AG09309 (cell line): ENCODE measurements around the gene RBSN.

Experiments
- DNase-seq: peaks from one replicate; pipeline ENCODE4 v3.0.0-alpha.2; 2010; ENCODE audit warnings: low read depth
- H3K4me3 ChIP-seq: 2 replicates; pipeline ENCODE4 v1.5.1; 2011; ENCODE audit warnings: mild to moderate bottlenecking, low read depth, low read length, moderate library complexity; ENCODE audit not compliant: control insufficient read depth
- TF ChIP-seq, protein P1 (sequence below): IDR thresholded peaks from 2 replicates; pipeline ENCODE4 v1.5.1; 2011; ENCODE audit warnings: mild to moderate bottlenecking, low read depth, low read length, inconsistent platforms; ENCODE audit not compliant: insufficient read depth, control insufficient read depth; ENCODE audit errors: missing control alignments

Gene RBSN

DNA sequence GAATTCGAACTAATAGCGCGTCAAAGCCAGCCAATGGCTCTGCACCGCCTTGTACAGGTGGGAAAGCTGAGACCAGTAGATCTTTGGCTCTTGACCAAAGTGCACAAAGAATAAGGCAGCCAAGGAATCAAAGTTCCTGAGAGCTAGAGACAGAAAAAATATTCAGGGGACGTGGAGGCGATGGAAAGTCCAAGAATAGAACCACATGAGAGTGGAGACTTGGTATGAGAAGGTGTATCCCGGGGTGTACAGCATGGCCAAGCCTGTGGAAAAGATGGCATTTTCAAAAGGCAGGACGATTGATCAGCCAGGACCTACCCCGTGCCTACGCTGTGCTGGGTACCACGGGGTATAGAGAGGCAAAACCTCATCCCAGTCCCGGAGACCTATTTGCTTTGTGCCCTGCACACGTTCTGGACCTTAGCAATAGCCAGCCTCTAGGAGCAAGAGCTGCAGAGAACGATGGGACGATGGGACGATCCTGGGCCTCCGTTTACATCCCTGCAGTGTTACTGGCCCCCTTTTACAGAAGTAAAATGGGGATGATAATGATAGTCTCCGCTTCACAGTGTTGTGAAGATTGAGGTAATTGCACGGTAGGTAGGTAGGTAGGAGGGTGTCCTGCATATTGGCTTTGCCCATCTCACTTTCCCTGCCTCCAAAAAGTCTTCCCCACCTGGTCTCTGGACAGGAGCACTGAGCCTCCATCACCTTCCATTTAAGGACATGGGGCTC lies 583 bp upstream of the RBSN start:
- peak overlapping the region; percentile 94 for H3K4me3 ChIP-seq
- no peak for DNase-seq
- TF ChIP-seq, protein P1, sequence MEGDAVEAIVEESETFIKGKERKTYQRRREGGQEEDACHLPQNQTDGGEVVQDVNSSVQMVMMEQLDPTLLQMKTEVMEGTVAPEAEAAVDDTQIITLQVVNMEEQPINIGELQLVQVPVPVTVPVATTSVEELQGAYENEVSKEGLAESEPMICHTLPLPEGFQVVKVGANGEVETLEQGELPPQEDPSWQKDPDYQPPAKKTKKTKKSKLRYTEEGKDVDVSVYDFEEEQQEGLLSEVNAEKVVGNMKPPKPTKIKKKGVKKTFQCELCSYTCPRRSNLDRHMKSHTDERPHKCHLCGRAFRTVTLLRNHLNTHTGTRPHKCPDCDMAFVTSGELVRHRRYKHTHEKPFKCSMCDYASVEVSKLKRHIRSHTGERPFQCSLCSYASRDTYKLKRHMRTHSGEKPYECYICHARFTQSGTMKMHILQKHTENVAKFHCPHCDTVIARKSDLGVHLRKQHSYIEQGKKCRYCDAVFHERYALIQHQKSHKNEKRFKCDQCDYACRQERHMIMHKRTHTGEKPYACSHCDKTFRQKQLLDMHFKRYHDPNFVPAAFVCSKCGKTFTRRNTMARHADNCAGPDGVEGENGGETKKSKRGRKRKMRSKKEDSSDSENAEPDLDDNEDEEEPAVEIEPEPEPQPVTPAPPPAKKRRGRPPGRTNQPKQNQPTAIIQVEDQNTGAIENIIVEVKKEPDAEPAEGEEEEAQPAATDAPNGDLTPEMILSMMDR: no peak

DNA sequence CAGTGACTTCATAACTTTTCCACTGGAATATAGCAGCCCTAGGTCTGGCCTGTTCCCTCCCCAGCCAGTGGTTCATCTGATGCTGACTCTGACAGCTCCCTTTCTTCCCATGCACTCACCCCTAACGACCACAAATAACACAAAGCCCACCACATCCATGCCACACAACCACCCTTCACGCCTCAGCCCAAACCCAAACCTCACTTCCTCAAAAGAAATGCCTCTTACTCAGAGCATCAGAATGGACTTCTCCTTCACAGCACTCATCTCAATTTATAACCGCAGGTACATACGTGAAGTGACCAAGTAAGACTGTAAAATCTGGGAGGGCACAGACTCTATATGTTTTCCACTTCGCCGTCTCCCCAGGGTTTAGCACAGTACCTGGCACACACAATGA lies 1.1 kb downstream of the RBSN start:
- peak overlapping the region; percentile 94 for H3K4me3 ChIP-seq
- no peak for DNase-seq
- TF ChIP-seq, protein P1: no peak

DNA sequence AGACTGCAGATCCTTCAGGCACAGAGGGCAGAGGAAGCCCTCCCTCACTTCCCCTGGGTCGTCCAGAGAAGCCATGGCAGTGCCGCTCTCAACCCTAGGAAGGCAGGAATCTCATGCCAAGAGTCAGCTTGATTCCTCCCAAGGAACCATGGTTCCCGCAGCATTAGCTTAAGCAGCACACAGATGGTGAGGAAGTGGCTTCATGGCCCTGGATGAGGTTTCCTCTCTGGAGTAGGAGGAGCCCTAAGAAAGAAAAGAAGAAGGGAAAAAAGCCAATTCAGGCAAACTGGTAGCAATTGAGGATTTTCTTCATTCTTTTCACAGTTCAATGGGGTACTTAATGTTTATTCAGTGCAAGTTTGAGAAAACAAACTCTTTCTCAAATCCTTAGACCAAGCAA lies 2.9 kb downstream of the RBSN start:
- DNase-seq: no peak
- TF ChIP-seq, protein P1: no peak

DNA sequence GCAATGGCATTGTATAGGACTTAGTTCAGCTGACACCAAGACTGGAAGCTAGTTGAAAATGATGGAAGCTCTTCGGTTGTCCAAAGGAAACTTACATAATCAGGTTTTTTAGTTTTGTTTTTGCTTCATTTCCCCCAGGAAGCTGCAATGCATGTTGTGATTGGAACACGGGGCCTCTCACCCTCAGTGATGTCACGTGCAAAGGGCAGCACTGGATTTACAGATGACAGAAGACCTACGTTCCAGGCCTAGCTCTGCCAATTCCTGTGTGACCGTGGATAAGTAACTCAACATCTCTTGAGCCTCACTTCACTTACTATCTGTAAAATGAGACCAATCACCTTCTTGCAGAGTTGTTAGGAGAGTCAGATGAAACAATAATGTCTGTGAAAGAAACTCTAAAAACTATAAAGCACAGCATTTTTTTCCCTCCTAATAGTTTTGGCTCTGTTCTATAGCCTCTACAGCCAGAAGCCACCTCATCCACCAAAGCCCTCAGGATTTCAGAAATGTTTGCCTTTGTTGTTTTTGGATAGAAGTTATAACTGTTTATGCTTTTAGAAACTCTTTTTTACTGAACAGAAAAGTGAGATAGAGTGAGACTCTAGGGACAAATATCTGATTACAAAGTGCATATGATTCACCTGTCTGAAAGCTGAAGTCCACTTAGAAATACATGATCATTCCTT lies 4.6 kb downstream of the RBSN start:
- no peak for DNase-seq
- TF ChIP-seq, protein P1: no peak
- H3K4me3 ChIP-seq: no peak overlapping the region

More for the DNA sequence above, 2.9 kb downstream of the RBSN start:
- H3K4me3 ChIP-seq: no peak overlapping the region

DNA sequence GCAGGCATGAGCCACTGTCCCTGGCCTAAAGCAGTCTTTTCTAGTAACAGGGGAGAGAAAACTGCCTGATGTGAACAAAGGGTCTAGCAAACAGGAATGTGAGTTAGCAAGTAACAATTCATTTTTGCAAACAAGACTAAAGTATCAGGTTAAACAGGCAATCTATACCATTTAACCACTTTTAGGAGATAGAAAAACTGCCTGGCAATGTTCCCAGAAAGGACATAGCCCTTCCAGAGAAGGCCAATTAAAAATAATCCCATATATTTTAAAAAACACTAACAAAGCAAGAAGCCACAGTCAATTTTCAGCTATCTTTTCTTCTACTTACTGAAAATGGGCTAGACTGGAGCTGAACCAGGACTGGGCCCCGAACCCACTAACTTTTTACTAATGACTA lies 6.3 kb downstream of the RBSN start:
- no peak for DNase-seq
- TF ChIP-seq, protein P1: no peak
- no peak overlapping the region for H3K4me3 ChIP-seq

DNA sequence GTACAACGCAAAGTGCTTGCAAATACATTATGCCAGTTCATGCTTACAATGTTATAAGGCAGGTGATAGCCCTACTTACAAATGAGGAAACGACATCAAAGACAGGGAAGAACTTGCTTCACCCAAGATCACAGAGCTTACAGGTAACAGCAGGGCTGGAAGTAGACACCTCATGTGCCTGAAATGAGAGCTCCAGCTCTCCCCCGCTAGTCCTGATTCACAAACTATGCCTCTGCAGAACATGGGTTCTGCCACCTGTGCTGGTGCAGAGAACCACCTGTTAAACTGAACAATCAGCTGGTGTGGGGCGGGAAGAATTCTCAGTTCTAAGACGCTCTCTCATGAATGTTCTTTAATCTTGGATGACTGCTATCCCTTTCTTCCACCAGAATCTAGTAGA lies 7.4 kb downstream of the RBSN start:
- no peak for DNase-seq
- H3K4me3 ChIP-seq: no peak overlapping the region
- TF ChIP-seq, protein P1: no peak

DNA sequence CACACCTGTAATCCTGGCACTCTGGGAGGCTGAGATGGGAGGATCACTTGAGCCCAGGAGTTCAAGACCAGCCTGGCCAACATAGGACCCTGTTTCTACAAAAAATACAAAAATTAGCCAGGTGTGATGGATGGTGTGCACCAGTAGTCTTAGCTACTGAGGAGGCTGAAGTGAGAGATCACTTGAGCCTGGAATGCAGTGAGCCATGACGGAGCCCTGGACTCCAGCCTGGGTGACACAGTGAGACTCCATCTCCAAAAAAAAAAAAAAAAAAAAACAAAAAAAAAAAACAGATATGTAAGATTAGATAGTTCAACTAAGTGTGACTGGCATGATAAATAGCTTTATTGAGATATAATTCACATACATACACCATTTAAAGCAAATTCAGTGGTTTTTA lies 9.7 kb downstream of the RBSN start:
- no peak overlapping the region for H3K4me3 ChIP-seq
- no peak for DNase-seq
- TF ChIP-seq, protein P1: no peak
